ENCODE data around the gene FBXO17.

Gene FBXO17

DNA sequence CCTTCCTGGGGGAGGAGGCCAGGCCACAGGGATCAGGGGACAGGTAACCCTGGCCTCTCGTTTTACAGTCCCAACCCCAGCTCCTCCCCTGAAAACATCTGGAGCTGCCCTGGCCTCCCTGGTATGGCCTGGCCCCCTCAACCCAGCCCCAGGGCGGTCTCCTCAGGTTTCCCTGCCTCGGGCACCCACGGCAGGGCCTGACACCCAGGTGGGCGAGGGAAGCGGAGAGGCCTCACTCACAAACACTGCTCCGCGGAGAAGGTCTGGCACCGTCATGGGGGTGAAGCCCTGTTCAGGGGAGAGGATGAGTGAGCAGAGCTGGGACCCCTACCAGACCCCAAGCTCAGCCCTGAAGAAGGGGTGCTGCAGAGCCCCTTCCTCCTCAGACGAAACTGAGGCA is 57.0 kb downstream of the FBXO17 start:
- no peak for DNase-seq (ENCODE audit: extremely low read depth in 1 of 2, low read depth in 1 of 2)

DNA sequence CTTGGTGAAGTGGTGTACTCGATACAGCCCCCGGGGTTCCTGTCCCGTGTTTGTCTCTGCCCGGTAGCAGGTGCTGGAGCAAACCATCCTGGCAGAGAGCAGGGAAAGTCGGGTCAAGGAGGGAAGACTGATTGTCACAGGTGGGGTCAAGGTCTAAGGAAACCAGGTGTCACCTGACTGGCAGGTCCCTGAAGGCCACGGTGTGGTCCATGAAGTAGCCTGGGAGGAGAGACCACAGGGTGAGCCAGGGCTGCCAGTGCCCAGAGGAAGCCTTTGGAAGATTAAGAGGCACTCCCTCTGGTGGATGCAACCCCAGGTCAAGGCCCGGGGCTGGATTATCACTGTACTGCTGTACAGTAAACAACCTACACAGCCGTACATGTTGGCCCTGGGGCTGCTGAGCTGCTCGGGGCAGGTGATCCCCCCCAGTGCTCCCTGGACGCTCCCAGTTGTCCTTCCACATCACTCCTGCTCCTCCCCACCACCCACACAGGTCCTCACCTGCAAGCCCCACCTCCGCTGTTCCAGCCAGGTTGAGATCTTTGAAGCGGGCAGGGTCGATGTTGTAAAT is 57.5 kb downstream of the FBXO17 start:
- no peak for DNase-seq (ENCODE audit: extremely low read depth in 1 of 2, low read depth in 1 of 2)

DNA sequence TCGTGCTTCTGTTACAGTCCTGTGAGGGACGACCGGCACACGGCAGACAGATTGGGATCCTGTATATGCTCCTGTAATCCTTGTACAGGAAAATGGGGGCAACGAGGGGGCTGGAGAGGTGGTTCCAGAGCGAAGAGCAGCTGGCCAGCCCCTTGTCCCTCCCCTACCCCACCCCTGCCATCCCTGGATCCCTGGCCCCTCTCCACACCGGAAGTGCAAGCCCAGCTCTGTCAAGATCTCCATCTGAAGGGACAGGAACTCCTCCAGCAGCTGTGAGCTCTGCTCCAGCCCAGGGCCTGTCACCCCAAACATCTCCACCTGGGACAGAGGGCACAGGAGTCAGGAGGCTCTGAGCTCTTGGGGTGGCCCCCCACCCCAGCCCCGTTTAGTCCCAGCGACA is 58.0 kb downstream of the FBXO17 start:
- DNase-seq (ENCODE audit: extremely low read depth in 1 of 2, low read depth in 1 of 2), result no peak

DNA sequence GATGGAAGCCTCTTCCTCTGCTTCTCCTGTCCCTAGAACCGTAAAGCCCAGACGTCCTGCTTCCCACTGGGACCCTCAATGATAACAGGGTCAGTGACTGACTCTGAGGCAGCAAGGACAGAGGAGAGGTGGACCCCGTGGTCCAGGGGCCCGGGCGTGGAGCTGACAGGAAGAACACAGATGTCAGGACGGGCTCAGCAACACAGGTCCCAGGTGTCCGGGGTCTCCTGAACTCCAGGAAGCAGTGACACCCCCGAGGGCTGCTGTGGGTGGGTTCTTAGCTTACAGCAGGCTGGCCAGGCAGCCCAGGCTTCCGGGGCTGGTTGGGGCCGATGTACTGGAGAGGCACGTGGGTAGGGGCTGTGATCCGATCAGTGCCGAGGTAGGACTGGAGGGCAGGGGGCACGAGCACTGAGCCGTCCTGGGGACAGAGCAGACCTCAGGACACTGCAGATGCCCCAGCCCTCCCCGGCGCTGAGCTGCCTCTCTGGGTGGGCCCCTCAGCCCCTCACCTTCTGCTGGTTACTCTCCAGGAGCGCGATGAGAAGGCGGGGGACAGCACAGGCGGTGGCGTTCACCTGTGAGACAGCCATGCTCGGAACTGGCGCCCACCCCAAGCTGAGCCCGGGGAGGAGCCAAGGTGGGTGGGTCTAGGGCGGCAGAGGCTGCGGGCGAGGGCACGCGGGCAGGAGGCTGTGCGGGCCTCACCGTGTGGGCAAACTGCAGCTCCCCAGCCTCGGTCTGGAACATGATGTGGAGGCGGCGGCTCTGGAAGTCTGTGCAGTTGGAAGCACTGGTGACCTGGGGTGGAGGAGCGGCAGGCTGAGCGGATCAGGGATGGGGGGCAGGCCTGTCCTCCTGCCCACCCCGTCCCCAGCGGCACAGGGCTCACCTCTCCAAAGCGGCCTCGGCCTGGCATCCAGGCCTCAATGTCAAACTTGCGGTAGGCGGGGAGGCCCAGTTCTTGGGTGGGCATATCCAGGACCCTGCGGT is 59.9 kb downstream of the FBXO17 start:
- no peak for DNase-seq (ENCODE audit: extremely low read depth in 1 of 2, low read depth in 1 of 2)

DNA sequence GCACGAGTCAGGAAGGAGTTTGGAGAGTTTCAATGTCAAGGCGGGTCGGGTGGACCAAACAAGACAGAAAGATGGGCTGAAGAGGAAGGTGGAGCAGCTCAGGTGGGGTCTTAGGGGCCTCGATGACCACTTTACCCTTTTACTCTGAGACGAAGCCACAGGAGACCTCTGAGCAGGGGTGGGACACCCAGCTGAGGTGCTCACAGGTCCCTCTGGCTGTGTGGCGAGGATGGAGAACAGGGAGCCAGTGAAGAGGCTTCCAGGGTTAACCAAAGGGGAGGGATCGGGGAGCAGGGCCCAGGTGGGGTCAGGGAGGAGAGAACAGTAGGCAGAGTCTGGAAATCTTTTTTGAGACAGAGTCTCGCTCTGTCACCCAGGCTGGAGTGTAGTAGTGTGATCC is 61.6 kb downstream of the FBXO17 start:
- no peak for DNase-seq (ENCODE audit: extremely low read depth in 1 of 2, low read depth in 1 of 2)

DNA sequence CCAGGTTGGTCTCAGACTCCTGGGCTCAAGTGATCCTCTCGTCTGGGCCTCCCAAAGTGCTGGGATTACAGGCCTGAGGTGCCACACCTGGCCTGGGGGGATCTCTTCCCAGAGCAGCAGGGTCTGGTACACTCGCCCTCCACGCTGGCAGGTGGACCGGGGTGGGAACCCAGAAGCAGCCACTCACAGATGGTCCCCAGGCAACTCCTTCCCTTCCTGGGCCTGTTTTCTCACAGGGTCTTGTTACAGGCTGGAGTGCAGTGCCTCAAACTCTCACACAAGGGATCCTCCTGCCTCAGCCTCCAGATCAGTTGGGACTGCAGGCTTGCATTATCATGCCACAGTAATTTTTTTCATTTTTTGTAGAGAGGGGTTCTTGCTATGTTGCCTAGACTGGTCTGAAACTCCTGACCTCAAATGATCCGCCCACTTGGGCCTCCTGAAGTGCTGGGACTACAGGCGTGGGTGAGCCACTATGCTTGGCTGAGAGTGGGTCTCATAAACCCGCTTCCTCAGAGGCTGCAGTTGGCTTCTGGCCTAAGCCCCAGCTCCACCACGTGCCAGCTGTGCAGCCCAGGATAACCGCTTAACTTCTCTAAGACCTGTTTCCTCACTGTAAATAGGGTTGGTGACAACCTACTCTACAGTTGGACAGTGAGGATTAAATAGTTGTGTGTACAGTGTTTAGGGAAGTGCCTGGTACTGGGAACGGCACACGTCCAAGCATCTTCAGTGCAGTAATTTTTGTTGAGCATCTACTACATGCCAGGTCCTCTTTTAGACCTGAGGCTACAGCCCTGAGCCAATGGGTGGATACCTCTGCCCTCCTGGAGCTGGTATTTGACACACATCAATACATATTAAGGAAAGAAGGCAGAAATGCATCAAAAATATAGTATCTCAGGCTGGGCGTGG is 62.7 kb downstream of the FBXO17 start:
- DNase-seq (ENCODE audit: extremely low read depth in 1 of 2, low read depth in 1 of 2), result no peak

DNA sequence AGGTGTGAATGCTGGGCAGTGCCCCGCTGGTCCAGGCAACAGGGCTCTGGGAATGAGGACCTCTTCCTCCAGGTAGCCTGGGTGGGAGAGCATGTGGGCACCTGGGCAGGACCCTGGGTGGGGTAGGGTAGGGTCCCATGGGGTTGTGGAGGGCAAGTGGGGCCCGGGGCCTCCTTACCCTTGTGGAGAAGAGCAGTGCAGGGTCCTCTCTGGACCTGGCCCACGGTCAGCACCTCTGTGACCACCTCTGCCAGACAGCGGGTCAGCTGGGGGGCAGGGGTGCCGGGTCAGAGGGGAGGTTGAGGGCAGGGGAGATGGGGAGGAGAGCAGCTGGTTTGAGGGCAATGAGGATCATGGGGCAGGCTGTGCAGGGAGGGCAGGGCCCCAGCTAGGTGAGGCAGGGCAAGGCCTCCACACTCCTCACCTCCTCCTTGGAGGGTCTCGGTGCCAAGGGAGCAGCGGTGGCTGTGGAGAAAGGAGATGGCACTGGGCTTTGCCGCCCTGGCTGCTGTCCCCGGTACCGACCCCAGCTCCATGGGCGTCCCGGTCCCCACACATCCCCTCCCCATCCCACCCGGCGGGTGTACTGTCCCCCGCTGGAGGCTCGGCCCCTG is 64.0 kb downstream of the FBXO17 start:
- no peak for DNase-seq (ENCODE audit: extremely low read depth in 1 of 2, low read depth in 1 of 2)

DNA sequence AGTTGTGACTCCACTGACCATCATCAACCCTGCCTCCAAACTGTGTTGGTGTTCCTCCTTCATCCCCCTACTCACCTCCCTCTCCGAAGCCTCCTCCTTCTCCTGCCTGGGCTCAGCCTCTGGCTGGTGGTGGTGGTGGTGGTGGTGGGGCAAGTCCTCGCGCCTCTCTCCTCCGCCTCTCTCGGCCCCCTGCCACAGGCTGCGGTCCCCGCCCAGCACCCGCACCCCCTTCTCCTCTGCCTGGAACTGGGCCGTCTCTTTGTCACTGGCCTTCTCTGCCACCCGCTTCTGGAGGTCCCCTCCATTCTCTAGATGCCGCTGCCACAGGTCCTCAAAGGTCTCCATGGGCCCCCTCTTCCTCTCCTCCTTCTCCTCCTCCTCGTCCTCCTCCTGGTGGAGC is 65.1 kb downstream of the FBXO17 start:
- DNase-seq (ENCODE audit: extremely low read depth in 1 of 2, low read depth in 1 of 2), result no peak

DNA sequence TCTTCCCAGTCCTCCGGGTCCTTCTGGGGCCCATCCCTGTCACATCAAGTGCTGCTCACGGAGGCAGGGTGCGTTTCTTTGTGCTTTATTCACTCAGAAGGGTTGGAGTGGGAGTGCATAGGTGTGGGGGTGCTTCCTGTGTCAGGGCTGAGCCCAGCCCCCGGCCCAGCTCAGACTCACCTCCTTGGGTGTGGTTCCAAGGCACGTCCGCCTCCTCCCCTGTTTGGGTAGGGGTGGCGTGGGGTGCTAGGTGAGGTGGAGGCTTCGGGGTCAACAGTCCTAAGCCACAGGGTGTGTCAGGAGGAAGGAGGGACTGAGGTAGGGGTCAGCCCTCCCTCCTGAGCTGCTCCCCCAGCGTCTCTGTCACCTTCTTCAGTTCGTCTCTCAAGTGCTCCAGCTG is 66.6 kb downstream of the FBXO17 start:
- no peak for DNase-seq (ENCODE audit: extremely low read depth in 1 of 2, low read depth in 1 of 2)

DNA sequence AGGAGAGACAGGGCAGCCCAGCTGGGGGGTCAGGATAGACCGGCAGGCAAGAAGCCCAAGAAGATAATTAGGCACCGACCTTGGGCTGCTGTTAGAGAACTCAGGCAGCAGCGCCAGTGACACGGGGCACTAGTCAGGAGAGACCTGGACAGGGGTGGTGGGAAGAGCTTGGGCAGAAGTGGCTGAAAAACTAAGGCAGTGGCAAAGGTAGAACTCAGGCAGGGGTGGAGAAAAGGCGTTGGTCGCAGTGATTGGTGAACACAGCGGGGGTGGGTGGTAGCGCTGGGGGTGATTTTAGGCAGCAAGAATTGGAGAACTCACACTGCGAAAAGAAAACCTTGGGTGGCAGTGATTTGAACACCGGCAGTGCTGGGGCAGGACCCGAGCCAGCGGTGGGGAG is 67.9 kb downstream of the FBXO17 start:
- no peak for DNase-seq (ENCODE audit: extremely low read depth in 1 of 2, low read depth in 1 of 2)

DNA sequence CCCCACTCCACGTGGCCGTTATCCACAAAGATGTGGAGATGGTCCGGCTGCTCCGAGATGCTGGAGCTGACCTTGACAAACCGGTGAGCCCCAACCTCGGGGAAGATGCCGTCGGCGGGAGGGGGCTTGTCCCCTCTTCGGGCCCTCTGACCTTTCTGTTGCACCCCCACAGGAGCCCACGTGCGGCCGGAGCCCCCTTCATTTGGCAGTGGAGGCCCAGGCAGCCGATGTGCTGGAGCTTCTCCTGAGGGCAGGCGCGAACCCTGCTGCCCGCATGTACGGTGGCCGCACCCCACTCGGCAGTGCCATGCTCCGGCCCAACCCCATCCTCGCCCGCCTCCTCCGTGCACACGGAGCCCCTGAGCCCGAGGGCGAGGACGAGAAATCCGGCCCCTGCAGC is 68.3 kb downstream of the FBXO17 start:
- DNase-seq (ENCODE audit: extremely low read depth in 1 of 2, low read depth in 1 of 2), result no peak

DNA sequence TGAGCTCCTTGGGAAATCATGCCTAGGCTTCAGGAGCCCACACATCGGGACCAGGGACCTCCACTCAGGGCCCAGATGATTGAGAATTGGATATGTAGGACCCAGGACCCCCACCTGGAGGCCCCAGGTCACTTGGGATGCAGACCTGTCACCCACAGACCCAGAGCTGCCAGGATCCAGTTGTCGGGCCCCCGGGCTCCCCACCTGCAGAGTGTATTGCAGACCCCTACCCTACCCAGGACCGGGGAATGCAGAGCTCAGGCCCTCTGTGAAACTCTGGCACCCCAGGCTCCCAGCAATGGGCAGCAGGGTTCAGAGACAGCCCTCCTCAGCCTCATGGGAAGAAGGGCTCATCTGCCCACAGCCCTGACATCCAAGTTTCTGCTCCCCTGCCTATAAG is 69.9 kb downstream of the FBXO17 start:
- no peak for DNase-seq (ENCODE audit: extremely low read depth in 1 of 2, low read depth in 1 of 2)

DNA sequence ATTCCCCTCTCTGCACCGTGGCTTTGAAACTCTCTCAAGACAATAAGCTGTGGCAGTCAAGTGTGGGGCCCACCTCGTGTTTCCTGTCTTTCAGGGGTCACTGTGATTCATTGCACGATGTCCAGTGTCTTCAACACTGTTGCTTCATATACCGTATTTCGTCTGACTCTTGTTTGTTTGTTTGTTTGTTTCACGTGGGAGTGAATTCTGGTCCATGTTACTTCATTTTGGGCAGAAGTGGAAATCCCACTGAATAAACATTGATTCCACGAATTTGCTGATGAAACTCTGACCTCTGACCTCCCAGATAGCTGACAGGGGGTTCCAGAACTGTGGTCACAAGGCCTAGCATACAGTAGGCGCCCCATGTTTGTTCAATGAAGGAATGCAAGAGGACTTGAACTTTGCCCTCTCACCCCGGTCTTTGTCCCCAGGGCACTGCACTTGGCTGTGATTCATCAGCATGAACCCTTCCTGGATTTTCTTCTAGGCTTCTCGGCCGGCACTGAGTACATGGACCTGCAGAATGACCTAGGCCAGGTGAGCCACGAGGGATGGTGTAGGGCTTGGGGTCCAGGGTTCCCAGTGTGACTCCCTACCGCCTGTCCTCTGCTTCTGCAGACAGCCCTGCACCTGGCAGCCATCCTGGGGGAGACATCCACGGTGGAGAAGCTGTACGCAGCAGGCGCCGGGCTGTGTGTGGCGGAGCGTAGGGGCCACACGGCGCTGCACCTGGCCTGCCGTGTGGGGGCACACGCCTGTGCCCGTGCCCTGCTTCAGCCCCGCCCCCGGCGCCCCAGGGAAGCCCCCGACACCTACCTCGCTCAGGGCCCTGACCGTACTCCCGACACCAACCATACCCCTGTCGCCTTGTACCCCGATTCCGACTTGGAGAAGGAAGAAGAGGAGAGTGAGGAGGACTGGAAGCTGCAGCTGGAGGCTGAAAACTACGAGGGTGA is 70.7 kb downstream of the FBXO17 start:
- DNase-seq (ENCODE audit: extremely low read depth in 1 of 2, low read depth in 1 of 2), result no peak

DNA sequence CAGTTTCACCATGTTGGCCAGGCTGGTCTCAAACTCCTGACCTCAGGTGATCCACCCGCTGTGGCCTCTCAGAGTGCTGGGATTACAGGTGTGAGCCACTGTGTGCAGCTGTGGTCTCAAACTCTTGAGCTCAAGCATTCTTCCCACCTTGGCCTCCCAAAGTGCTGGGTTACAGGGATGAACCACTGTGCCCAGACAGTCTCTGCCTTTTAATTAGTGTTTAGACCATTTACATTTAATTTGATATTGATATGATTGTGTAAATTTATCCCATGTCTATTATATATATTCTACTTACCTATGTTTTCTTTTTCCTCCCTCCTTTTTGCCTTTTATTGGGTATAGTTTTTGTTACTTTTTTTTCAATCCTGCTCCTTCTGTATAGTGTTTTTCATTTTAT is 73.9 kb downstream of the FBXO17 start:
- no peak for DNase-seq (ENCODE audit: extremely low read depth in 1 of 2, low read depth in 1 of 2)

DNA sequence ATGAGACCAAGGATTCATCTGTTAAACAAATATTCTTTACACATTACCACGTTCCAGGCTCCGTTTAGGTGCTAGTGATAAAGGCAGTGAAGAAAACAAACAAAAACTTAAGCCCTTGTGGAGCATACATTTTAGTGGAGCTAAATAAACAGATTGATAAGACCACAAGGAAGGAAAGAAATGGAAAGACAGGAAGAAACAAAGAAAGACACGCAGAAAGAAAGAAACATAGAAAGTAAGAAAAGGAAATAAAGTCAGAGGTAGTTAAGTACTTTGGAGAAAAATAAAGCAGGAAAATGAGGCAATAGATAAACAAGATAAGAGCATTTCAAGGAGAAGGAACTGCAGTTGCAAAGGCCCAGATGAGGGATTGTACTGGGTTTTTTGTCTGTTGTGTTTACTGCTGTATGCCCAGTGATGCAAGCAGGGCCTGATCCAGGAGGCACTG is 74.8 kb downstream of the FBXO17 start:
- no peak for DNase-seq (ENCODE audit: extremely low read depth in 1 of 2, low read depth in 1 of 2)

DNA sequence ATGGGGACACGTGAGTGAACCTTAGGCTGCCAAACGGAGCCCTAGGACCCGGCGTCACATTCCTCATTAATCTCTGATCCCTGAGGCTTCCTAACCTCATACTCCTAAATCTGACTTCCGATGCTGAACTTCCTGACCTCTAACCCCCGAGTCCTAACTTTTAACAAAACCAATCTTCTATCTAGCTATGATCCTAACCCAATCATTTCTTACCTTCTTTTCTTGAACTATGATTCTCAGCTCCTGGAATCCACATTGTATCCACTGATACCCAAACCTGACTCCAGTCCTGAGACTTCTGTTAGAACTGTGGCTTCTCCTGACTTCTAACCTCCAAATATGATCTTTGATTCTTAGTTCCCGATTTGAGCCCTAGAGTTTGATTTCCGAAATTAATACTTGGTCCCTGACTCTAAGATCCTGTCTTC is 75.3 kb downstream of the FBXO17 start:
- no peak for DNase-seq (ENCODE audit: extremely low read depth in 1 of 2, low read depth in 1 of 2)

DNA sequence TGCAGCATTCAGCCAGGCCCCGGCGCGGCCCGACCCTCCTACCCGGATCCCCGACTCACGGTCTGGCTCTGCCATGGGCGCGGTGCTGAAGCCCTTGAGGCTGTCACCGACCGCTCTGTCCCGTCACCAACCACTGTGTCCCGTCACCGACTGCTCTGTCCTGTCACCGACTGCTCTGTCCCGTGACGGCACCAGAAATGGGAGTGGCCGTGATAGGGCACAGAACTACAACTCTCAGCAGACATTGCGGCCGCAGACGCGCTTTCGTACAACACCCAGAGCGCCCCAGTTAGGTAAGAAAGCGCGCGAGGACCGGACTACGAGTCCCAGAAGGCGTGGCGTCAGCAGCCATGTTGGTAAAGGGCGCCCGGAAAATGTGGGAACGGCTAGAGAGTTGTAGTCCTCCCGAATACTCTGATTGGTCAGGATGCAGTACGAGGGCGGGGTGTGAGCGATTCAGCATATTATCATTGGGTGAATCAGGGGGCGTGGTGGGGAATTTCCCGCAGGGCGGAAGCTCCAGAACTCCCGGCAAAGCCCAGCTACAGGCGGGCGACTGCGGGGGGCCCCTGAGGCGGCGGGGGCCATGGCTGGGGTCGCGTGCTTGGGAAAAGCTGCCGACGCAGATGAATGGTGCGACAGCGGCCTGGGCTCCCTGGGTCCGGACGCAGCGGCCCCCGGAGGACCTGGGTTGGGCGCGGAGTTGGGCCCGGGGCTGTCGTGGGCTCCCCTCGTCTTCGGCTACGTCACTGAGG is 75.9 kb downstream of the FBXO17 start, which contains the start of the genes NFKBIB and SIRT2:
TSS of gene NFKBIB (plus strand) at position 523 of the 755 bp plus-strand sequence. CDS start at position 587, 64 bp downstream.
TSS of gene SIRT2 (minus strand) at position 172 of the 755 bp plus-strand sequence. CDS start at position 75, 97 bp downstream.
- DNase-seq (ENCODE audit: extremely low read depth in 1 of 2, low read depth in 1 of 2), result peak; percentile 95 to 100

DNA sequence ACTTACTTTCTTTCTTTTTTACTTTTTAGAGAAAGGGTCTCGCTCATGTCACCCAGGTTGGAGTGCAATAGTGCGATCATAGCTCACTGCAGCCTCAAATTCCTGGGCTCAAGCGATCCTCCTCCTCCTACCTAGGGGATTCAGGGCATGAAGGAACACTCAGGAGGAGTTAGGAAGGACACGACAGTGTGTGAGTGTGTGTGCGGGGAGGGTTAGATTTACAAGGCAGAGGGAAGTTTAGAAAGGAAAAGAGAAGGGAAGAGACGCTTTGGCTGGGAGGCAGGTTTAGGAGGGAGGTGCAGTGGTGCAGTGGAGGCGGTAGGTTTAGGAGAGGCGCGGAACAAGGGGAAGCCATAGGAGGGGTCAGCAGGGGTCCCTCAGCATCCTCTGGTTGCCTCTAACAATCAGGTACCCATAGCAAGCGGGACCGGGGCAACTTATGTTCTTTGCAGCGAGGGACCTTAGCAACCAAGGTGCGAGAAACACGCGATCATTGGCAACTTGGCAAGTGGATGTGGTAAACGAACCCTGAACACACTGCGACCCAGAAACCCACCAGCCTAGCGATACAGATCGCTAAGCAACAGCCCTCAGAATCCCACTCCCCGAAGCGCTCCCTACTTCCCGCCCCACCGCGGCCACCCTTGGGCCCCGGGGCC is 76.6 kb downstream of the FBXO17 start:
- no peak for DNase-seq (ENCODE audit: extremely low read depth in 1 of 2, low read depth in 1 of 2)

Measured in activated CD8-positive, alpha-beta memory T cell treated with anti-CD3 and anti-CD28 coated beads for 1 hour (primary cell).